Liver (tissue), 9 donors: Measurements from ENCODE around the gene TXNRD2. TPM values are rescaled to one million over a fixed set of nuclear protein-coding genes. Genes with fewer than 3 reads are reported as not detected.

ENCODE experiments used
- DNase-seq: peaks from one replicate; pipeline ENCODE4 v3.0.0-alpha.2; 2017; ENCODE audit warnings: low spot score
- H3K27ac ChIP-seq, 2 donors: one replicate each; pipeline ENCODE4 v1.7.0; 2013; ENCODE audit warnings: inconsistent platforms in 2 of 2, low read length in 2 of 2, control low read depth in 1 of 2, low read depth in 1 of 2, mild to moderate bottlenecking in 1 of 2
- H3K27me3 ChIP-seq, 4 donors: one replicate each; pipeline versions ENCODE4 v1.6.1 to v1.7.0; 2013; ENCODE audit warnings: low read length in 3 of 4, inconsistent platforms in 1 of 4, mild to moderate bottlenecking in 1 of 4, moderate library complexity in 1 of 4; ENCODE audit not compliant: control insufficient read depth in 4 of 4, insufficient read depth in 4 of 4
- H3K36me3 ChIP-seq, 4 donors: one replicate each; pipeline versions ENCODE4 v1.6.1 to v1.7.0; 2013; ENCODE audit warnings: low read length in 3 of 4, mild to moderate bottlenecking in 3 of 4, low read depth in 1 of 4, moderate library complexity in 1 of 4; ENCODE audit not compliant: control insufficient read depth in 4 of 4, insufficient read depth in 3 of 4
- H3K4me1 ChIP-seq, 4 donors: one replicate each; pipeline versions ENCODE4 v1.6.1 to v1.7.0; 2013; ENCODE audit warnings: low read length in 3 of 4, mild to moderate bottlenecking in 3 of 4, moderate library complexity in 1 of 4; ENCODE audit not compliant: control insufficient read depth in 4 of 4, insufficient read depth in 4 of 4
- H3K4me3 ChIP-seq, 3 donors: one replicate each; pipeline versions ENCODE4 v1.6.1 to v1.7.0; 2013; ENCODE audit warnings: low read length in 3 of 3, control low read depth in 1 of 3, low read depth in 1 of 3, mild to moderate bottlenecking in 1 of 3
- H3K9ac ChIP-seq, 2 donors: one replicate each; pipeline ENCODE4 v1.7.0; 2013; ENCODE audit warnings: low read length in 2 of 2, mild to moderate bottlenecking in 2 of 2, moderate library complexity in 2 of 2, control low read depth in 1 of 2, low read depth in 1 of 2
- H3K9me3 ChIP-seq, 4 donors: one replicate each; pipeline versions ENCODE4 v1.6.1 to v1.7.0; 2013; ENCODE audit warnings: low read length in 3 of 4; ENCODE audit not compliant: control insufficient read depth in 4 of 4
- EGR1 ChIP-seq, 2 donors: IDR thresholded peaks; 2 replicates each; pipeline ENCODE4 v1.6.1; 2016 to 2018; ENCODE audit warnings: antibody characterized with exemption in 2 of 2, low read depth in 2 of 2
- FOXA1 ChIP-seq: IDR thresholded peaks from 2 replicates; pipeline ENCODE4 v1.6.1; 2016; ENCODE audit warnings: antibody characterized with exemption
- FOXA2 ChIP-seq: IDR thresholded peaks from 2 replicates; pipeline ENCODE4 v1.6.1; 2016; ENCODE audit warnings: antibody characterized with exemption
- GABPA ChIP-seq, 2 donors: IDR thresholded peaks in 1 of 2; conservative IDR thresholded peaks in 1 of 2; 2 replicates each; pipeline ENCODE4 v1.6.1; 2016; ENCODE audit warnings: antibody characterized with exemption in 2 of 2, mild to moderate bottlenecking in 1 of 2, moderate library complexity in 1 of 2
- HNF4G ChIP-seq: IDR thresholded peaks from 2 replicates; pipeline ENCODE4 v1.6.1; 2016; ENCODE audit warnings: antibody characterized with exemption
- JUND ChIP-seq, 2 donors: IDR thresholded peaks; 2 replicates each; pipeline ENCODE4 v1.6.1; 2016; ENCODE audit warnings: antibody characterized with exemption in 2 of 2
- SP1 ChIP-seq: IDR thresholded peaks from 2 replicates; pipeline ENCODE4 v1.6.1; 2018; ENCODE audit warnings: antibody characterized with exemption, mild to moderate bottlenecking
- TAF1 ChIP-seq: conservative IDR thresholded peaks from 2 replicates; pipeline ENCODE4 v1.6.1; 2016; ENCODE audit warnings: antibody characterized with exemption, mild to moderate bottlenecking
- YY1 ChIP-seq: IDR thresholded peaks from 2 replicates; pipeline ENCODE4 v1.6.1; 2016; ENCODE audit warnings: antibody characterized with exemption, mild to moderate bottlenecking
- WGBS: extraction: QIAGEN DNeasy Blood & Tissue Kit; methylation state at CpG from one replicate; pipeline ENCODE4 v1.1.7; 2013; 5-methylcytosine and 5-hydroxymethylcytosine counted together
- polyA plus RNA-seq, 2 donors: library from polyadenylated mRNA; stranded (reverse) in 1 of 2; unstranded in 1 of 2; fragments of 200-250 nt in 1 of 2; fragments of >200 nt in 1 of 2; fragmentation: Nextera tagmentation in 1 of 2; extraction: Ambion mirVana in 1 of 2; gene quantifications; one replicate each; pipeline versions ENCODE4 v1.2.1 to v1.2.3, GENCODE V29; 2013 to 2015
- total RNA-seq, 2 donors: library from RNA; depleted of rRNA; stranded (reverse); fragments of >200 nt; gene quantifications; one replicate each; pipeline ENCODE4 v1.2.3, GENCODE V29; 2014
- TF ChIP-seq, protein P1 (sequence below): IDR thresholded peaks from 2 replicates; pipeline ENCODE4 v1.6.1; 2016; ENCODE audit warnings: antibody characterized with exemption
- TF ChIP-seq, protein P2 (sequence below): IDR thresholded peaks from 2 replicates; pipeline ENCODE4 v1.6.1; 2016; ENCODE audit warnings: antibody characterized with exemption
- TF ChIP-seq, protein P3 (sequence below): IDR thresholded peaks from 2 replicates; pipeline ENCODE4 v1.6.1; 2016; ENCODE audit warnings: antibody characterized with exemption, mild to moderate bottlenecking
- TF ChIP-seq, protein P4 (sequence below): fragments of 150-350 bp; IDR thresholded peaks from 2 replicates; pipeline ENCODE4 v1.5.1; 2017; ENCODE audit warnings: improper control_type of control experiment, low read depth, low read length; ENCODE audit not compliant: missing input control
- donor health status: healthy.
- donor health status: healthy.
- donor health status: healthy.
- donor health status: healthy.
- donor health status: healthy.

The TXNRD2 gene
- total and polyA plus RNA-seq, 4 donors = 22.2 to 41.3 (median 33.6) TPM

DNA sequence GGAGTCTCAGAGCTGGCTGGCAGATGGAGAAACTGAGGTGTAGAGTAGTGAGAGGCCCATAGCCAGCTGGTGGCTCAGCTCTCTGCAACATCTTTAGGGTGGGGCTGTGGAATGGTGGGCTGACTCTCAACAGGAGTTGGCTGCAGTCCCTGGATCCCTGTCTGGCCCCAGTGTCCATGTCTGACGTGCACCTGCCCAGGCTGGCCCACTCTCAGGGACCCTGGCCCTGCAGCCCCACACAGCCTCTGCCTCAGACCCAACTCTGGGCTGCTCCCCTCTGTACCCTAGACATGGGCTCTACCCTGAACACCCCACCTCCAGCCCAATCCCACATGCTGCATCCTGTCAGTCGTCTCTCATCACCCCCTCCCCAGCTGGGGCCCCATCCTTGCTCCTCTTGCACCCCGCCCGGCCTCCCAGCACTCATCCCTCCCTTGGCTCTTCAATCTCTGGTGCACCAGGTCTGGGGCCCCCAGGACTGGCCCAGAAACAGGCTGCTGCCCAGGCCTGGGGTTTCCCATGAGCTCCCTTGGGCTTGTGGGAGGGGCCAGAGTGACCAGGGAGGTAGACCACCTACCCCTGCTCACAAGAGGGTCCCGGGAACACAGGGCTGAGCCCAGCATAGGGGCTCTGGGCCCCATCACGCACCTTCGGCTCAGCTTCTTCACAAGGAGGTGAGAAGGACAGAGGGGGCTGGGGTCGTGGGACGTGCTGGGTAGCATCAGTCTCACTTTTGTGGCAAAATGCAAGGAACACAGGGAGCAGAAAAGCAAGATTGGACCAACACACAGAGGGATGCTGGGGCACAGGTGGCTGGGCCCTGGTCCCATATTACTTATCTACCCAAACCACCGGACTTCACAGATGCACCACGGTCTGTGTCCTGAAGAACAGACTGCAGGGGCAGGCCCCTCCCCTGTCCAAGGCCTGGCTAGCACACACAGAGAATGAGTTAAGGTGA lies 43.5 kb upstream of the TXNRD2 start:
- Histone ChIP-seq H3K36me3 (peaks cover 0 to 14% (median 0%) of the 10 kb centered on the region in 4 donors), H3K9me3 (no peaks in the 10 kb centered on the region), H3K4me3 (no peak overlapping the region), H3K9ac (no peak overlapping the region), H3K27me3 (no peaks in the 10 kb centered on the region), H3K4me1 (peaks cover 2 to 23% (median 11%) of the 10 kb centered on the region in 4 donors), H3K27ac (no peak overlapping the region)
- no peak for TF ChIP-seq EGR1 (IDR thresholded peaks at IDR 0.05; ENCODE audit: low read depth in 2 of 2)
- TF ChIP-seq JUND (IDR thresholded peaks at IDR 0.05) = no peak
- TF ChIP-seq, protein P1, sequence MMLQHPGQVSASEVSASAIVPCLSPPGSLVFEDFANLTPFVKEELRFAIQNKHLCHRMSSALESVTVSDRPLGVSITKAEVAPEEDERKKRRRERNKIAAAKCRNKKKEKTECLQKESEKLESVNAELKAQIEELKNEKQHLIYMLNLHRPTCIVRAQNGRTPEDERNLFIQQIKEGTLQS = no peak
- TF ChIP-seq, protein P2, sequence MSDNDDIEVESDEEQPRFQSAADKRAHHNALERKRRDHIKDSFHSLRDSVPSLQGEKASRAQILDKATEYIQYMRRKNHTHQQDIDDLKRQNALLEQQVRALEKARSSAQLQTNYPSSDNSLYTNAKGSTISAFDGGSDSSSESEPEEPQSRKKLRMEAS = no peak
- TF ChIP-seq, protein P3, sequence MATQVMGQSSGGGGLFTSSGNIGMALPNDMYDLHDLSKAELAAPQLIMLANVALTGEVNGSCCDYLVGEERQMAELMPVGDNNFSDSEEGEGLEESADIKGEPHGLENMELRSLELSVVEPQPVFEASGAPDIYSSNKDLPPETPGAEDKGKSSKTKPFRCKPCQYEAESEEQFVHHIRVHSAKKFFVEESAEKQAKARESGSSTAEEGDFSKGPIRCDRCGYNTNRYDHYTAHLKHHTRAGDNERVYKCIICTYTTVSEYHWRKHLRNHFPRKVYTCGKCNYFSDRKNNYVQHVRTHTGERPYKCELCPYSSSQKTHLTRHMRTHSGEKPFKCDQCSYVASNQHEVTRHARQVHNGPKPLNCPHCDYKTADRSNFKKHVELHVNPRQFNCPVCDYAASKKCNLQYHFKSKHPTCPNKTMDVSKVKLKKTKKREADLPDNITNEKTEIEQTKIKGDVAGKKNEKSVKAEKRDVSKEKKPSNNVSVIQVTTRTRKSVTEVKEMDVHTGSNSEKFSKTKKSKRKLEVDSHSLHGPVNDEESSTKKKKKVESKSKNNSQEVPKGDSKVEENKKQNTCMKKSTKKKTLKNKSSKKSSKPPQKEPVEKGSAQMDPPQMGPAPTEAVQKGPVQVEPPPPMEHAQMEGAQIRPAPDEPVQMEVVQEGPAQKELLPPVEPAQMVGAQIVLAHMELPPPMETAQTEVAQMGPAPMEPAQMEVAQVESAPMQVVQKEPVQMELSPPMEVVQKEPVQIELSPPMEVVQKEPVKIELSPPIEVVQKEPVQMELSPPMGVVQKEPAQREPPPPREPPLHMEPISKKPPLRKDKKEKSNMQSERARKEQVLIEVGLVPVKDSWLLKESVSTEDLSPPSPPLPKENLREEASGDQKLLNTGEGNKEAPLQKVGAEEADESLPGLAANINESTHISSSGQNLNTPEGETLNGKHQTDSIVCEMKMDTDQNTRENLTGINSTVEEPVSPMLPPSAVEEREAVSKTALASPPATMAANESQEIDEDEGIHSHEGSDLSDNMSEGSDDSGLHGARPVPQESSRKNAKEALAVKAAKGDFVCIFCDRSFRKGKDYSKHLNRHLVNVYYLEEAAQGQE = no peak
- no peak for TF ChIP-seq HNF4G
- no peak for TF ChIP-seq TAF1
- no peak for TF ChIP-seq GABPA (IDR thresholded peaks at IDR 0.05 in 1 of 2, conservative IDR thresholded peaks at IDR 0.05 in 1 of 2)
- TF ChIP-seq FOXA1 = no peak
- TF ChIP-seq YY1 = no peak
- no peak for TF ChIP-seq SP1
- no peak for TF ChIP-seq FOXA2
- no peak for DNase-seq
- 89% methylated on average over 11 of the region's 11 CpGs for WGBS

DNA sequence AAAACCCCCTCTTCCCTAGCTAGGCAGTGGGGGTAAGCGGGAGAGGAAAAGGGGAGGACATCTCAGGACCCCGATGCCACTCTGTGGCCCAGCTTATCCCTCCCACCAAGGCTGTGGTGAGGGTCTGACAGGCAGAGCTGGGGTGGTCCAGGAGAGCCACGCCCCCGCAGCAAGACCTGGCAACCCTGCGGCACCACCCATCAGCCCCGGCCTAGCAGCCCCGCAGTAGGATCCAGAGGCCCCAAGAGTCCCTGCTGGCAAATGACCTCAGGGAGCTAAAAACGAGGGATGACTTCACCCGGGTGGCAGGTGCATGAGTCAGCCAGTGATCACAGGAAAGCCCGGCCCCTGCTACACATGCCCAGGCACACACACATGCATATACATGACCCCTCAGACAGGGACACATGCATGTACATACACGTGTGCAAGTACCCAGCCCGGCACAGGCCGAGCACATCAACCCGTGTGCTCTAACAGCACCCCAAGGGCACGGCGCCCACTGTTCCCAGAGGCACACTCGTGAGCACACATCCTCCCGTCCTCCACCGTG lies 42.7 kb upstream of the TXNRD2 start:
- no peak for DNase-seq
- Histone ChIP-seq H3K9ac (no peak overlapping the region), H3K4me3 (no peak overlapping the region), H3K9me3 (no peaks in the 10 kb centered on the region), H3K27me3 (no peaks in the 10 kb centered on the region), H3K36me3 (peaks cover 0 to 20% (median under 1%) of the 10 kb centered on the region in 4 donors), H3K27ac (no peak overlapping the region), H3K4me1 (peaks cover 2 to 23% (median 11%) of the 10 kb centered on the region in 4 donors)
- no peak for TF ChIP-seq FOXA1
- TF ChIP-seq TAF1 = no peak
- no peak for TF ChIP-seq FOXA2
- no peak for TF ChIP-seq YY1
- 86% methylated on average over 19 of the region's 19 CpGs for WGBS

DNA sequence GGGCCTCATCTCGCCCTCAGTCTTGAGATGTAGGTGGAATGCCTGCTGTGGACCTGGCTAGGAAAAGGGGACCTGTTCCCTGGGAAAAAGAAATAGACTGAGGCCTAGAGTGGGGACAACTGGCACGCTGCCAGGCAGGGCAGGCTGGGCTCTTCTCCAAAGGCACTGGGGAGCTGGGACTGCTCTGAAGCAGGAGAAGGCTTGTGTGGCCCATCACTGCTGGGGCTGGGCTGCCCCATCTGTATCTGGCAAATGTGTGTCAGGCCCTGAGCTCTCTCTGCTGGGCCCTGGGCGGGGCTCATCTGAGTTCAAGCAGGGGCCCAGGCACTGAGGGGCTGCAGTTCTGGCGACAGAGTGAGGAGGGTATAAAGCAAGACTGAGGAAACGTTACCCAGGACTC lies 42.1 kb upstream of the TXNRD2 start:
- H3K27ac ChIP-seq = no peak overlapping the region
- H3K4me3 ChIP-seq = no peak overlapping the region
- peaks cover 0 to 25% (median 4%) of the 10 kb centered on the region in 4 donors for H3K36me3 ChIP-seq
- no peak overlapping the region for H3K9ac ChIP-seq
- peaks cover 2 to 23% (median 8%) of the 10 kb centered on the region in 4 donors for H3K4me1 ChIP-seq
- no peaks in the 10 kb centered on the region for H3K9me3 ChIP-seq
- DNase-seq = no peak
- H3K27me3 ChIP-seq = no peaks in the 10 kb centered on the region
- 76% methylated on average over 5 of the region's 5 CpGs for WGBS
- TF ChIP-seq, protein P2 = no peak
- TF ChIP-seq SP1 (no peak), TAF1 (no peak), JUND (IDR thresholded peaks at IDR 0.05) (no peak), EGR1 (IDR thresholded peaks at IDR 0.05; ENCODE audit: low read depth in 2 of 2) (no peak)
- TF ChIP-seq, protein P4, sequence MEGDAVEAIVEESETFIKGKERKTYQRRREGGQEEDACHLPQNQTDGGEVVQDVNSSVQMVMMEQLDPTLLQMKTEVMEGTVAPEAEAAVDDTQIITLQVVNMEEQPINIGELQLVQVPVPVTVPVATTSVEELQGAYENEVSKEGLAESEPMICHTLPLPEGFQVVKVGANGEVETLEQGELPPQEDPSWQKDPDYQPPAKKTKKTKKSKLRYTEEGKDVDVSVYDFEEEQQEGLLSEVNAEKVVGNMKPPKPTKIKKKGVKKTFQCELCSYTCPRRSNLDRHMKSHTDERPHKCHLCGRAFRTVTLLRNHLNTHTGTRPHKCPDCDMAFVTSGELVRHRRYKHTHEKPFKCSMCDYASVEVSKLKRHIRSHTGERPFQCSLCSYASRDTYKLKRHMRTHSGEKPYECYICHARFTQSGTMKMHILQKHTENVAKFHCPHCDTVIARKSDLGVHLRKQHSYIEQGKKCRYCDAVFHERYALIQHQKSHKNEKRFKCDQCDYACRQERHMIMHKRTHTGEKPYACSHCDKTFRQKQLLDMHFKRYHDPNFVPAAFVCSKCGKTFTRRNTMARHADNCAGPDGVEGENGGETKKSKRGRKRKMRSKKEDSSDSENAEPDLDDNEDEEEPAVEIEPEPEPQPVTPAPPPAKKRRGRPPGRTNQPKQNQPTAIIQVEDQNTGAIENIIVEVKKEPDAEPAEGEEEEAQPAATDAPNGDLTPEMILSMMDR = no peak
